SK-N-SH treated with all-trans-retinoic acid at 6 μM for 48 hours (cell line): ENCODE measurements around the gene VSIG4.

ENCODE experiments used
- ATAC-seq: fragments of 200-7000 bp; cut with Tn5 transposase; 3 replicates; pipeline ENCODE4 v1.9.1; 2020; ENCODE audit warnings: mild to moderate bottlenecking, moderate library complexity
- ARNTL ChIP-seq: fragments of 450-650 bp; formaldehyde crosslinking; IDR thresholded peaks from 2 replicates; pipeline ENCODE4 v1.5.0; 2020; ENCODE audit warnings: low read depth, mild to moderate bottlenecking, moderate library complexity, borderline replicate concordance
- CSDC2 ChIP-seq: fragments of 250-450 bp; sonication (Bioruptor Pico); IDR thresholded peaks from 2 replicates; pipeline ENCODE4 v1.5.0; 2020; ENCODE audit warnings: mild to moderate bottlenecking, moderate library complexity
- ESRRG ChIP-seq: fragments of 250-450 bp; sonication (Bioruptor Pico); IDR thresholded peaks from 2 replicates; pipeline ENCODE4 v1.6.1; 2021; ENCODE audit warnings: mild to moderate bottlenecking
- GLIS3 ChIP-seq: fragments of 250-450 bp; sonication (Bioruptor Pico); IDR thresholded peaks from 2 replicates; pipeline ENCODE4 v1.5.0; 2020; ENCODE audit warnings: mild to moderate bottlenecking, moderate library complexity
- ISL1 ChIP-seq: fragments of 250-450 bp; sonication (Bioruptor Pico); IDR thresholded peaks from 2 replicates; pipeline ENCODE4 v2.1.2; 2022; ENCODE audit warnings: mild to moderate bottlenecking, moderate library complexity
- OSR1 ChIP-seq: fragments of 250-450 bp; sonication (Bioruptor Pico); IDR thresholded peaks from 2 replicates; pipeline ENCODE4 v1.8.0; 2022; ENCODE audit warnings: moderate library complexity, mild to moderate bottlenecking, inconsistent platforms
- RARB ChIP-seq: fragments of 250-450 bp; sonication (Bioruptor Pico); IDR thresholded peaks from 2 replicates; pipeline ENCODE4 v1.8.0; 2021; ENCODE audit warnings: mild to moderate bottlenecking, moderate library complexity
- SNAI2 ChIP-seq: fragments of 250-450 bp; sonication (Bioruptor Pico); IDR thresholded peaks from 2 replicates; pipeline ENCODE4 v1.5.0; 2020; ENCODE audit warnings: mild to moderate bottlenecking, moderate library complexity
- TCF4 ChIP-seq: fragments of 250-450 bp; sonication (Bioruptor Pico); IDR thresholded peaks from 2 replicates; pipeline ENCODE4 v1.8.0; 2021; ENCODE audit warnings: mild to moderate bottlenecking, moderate library complexity, borderline replicate concordance
- TOX ChIP-seq: fragments of 250-450 bp; sonication (Bioruptor Pico); IDR thresholded peaks from 2 replicates; pipeline ENCODE4 v1.8.0; 2021; ENCODE audit warnings: mild to moderate bottlenecking, moderate library complexity, borderline replicate concordance
- ZC3H10 ChIP-seq: fragments of 250-450 bp; sonication (Bioruptor Pico); IDR thresholded peaks from 2 replicates; pipeline ENCODE4 v1.5.1; 2021; ENCODE audit warnings: mild to moderate bottlenecking, moderate library complexity
- ZFP30 ChIP-seq: fragments of 450-650 bp; formaldehyde crosslinking; IDR thresholded peaks from 2 replicates; pipeline ENCODE4 v1.5.0; 2022; ENCODE audit warnings: mild to moderate bottlenecking, moderate library complexity
- ZNF70 ChIP-seq: fragments of 450-650 bp; formaldehyde crosslinking; IDR thresholded peaks from 2 replicates; pipeline ENCODE4 v1.5.0; 2020; ENCODE audit warnings: mild to moderate bottlenecking, moderate library complexity
- ZNF8 ChIP-seq: fragments of 450-650 bp; formaldehyde crosslinking; IDR thresholded peaks from 2 replicates; pipeline ENCODE4 v1.5.0; 2020; ENCODE audit warnings: mild to moderate bottlenecking, moderate library complexity
- TF ChIP-seq, protein P1 (sequence below): fragments of 250-450 bp; sonication (Bioruptor Pico); IDR thresholded peaks from 2 replicates; pipeline ENCODE4 v1.5.1; 2021; ENCODE audit warnings: mild to moderate bottlenecking, moderate library complexity
- TF ChIP-seq, protein P2 (sequence below): fragments of 250-450 bp; sonication (Bioruptor Pico); IDR thresholded peaks from 2 replicates; pipeline ENCODE4 v1.5.1; 2020; ENCODE audit warnings: low read depth, mild to moderate bottlenecking, moderate library complexity
- TF ChIP-seq, protein P3 (sequence below): fragments of 250-450 bp; sonication (Bioruptor Pico); IDR thresholded peaks from 2 replicates; pipeline ENCODE4 v1.8.0; 2020; ENCODE audit warnings: mild to moderate bottlenecking, moderate library complexity, borderline replicate concordance
- TF ChIP-seq, protein P4 (sequence below): fragments of 250-450 bp; sonication (Bioruptor Pico); IDR thresholded peaks from 2 replicates; pipeline ENCODE4 v1.8.0; 2021; ENCODE audit warnings: low read depth, mild to moderate bottlenecking, moderate library complexity, borderline replicate concordance
- TF ChIP-seq, protein P5 (sequence below): fragments of 250-450 bp; sonication (Bioruptor Pico); IDR thresholded peaks from 2 replicates; pipeline ENCODE4 v1.5.0; 2020; ENCODE audit warnings: mild to moderate bottlenecking, moderate library complexity

Gene VSIG4

DNA sequence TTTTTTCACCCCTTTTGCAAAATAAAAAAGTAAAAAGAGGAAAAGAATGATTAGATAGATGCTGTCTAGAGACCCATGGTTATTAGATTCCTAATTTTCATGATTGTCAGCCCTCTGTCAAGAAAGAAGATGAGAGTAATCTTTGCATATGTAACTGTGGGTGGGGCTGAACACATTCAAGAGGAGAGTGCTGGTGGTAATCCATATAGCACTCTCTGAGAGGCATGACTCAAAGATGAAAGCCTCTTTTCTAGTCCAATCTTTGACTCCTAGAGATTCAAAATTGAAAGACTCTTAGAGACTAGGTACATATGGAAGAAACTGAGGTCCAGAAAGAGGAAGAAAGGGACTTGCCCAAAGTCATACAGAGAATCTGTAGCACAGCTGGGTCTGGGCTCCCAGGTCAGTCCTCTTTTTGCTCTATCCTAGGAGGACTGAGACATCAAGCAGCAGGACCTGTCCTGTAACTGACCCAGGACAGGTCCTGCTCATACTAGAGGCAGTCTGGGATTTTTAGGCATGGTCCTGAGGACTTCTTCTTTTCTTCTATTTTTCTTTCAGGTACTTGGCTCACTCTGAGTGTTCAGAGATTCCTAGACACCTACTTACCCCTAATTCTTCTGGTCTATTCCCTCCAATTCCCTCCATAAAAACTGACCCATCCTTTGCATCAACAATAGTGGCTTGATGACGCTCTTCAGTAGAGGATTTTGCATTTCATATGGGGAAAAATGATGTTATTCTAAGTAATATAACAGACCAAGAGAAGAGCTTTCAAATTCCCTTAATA lies 23.8 kb downstream of the VSIG4 start:
- ATAC-seq = no peak
- TF ChIP-seq, protein P1, sequence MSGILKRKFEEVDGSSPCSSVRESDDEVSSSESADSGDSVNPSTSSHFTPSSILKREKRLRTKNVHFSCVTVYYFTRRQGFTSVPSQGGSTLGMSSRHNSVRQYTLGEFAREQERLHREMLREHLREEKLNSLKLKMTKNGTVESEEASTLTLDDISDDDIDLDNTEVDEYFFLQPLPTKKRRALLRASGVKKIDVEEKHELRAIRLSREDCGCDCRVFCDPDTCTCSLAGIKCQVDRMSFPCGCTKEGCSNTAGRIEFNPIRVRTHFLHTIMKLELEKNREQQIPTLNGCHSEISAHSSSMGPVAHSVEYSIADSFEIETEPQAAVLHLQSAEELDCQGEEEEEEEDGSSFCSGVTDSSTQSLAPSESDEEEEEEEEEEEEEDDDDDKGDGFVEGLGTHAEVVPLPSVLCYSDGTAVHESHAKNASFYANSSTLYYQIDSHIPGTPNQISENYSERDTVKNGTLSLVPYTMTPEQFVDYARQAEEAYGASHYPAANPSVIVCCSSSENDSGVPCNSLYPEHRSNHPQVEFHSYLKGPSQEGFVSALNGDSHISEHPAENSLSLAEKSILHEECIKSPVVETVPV = no peak
- no peak for TF ChIP-seq GLIS3
- no peak for TF ChIP-seq SNAI2 (CRISPR knock-in tag)
- no peak for TF ChIP-seq TOX (CRISPR knock-in tag)
- TF ChIP-seq, protein P2, sequence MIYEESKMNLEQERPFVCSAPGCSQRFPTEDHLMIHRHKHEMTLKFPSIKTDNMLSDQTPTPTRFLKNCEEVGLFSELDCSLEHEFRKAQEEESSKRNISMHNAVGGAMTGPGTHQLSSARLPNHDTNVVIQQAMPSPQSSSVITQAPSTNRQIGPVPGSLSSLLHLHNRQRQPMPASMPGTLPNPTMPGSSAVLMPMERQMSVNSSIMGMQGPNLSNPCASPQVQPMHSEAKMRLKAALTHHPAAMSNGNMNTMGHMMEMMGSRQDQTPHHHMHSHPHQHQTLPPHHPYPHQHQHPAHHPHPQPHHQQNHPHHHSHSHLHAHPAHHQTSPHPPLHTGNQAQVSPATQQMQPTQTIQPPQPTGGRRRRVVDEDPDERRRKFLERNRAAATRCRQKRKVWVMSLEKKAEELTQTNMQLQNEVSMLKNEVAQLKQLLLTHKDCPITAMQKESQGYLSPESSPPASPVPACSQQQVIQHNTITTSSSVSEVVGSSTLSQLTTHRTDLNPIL = no peak
- TF ChIP-seq, protein P3, sequence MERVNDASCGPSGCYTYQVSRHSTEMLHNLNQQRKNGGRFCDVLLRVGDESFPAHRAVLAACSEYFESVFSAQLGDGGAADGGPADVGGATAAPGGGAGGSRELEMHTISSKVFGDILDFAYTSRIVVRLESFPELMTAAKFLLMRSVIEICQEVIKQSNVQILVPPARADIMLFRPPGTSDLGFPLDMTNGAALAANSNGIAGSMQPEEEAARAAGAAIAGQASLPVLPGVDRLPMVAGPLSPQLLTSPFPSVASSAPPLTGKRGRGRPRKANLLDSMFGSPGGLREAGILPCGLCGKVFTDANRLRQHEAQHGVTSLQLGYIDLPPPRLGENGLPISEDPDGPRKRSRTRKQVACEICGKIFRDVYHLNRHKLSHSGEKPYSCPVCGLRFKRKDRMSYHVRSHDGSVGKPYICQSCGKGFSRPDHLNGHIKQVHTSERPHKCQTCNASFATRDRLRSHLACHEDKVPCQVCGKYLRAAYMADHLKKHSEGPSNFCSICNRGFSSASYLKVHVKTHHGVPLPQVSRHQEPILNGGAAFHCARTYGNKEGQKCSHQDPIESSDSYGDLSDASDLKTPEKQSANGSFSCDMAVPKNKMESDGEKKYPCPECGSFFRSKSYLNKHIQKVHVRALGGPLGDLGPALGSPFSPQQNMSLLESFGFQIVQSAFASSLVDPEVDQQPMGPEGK (CRISPR knock-in tag) = no peak
- no peak for TF ChIP-seq ISL1 (CRISPR knock-in tag)
- no peak for TF ChIP-seq ZNF8 (CRISPR knock-in tag)
- no peak for TF ChIP-seq RARB (CRISPR knock-in tag)
- no peak for TF ChIP-seq CSDC2 (CRISPR knock-in tag)
- TF ChIP-seq ZFP30 = no peak
- no peak for TF ChIP-seq TCF4
- no peak for TF ChIP-seq ZNF70
- TF ChIP-seq, protein P4, sequence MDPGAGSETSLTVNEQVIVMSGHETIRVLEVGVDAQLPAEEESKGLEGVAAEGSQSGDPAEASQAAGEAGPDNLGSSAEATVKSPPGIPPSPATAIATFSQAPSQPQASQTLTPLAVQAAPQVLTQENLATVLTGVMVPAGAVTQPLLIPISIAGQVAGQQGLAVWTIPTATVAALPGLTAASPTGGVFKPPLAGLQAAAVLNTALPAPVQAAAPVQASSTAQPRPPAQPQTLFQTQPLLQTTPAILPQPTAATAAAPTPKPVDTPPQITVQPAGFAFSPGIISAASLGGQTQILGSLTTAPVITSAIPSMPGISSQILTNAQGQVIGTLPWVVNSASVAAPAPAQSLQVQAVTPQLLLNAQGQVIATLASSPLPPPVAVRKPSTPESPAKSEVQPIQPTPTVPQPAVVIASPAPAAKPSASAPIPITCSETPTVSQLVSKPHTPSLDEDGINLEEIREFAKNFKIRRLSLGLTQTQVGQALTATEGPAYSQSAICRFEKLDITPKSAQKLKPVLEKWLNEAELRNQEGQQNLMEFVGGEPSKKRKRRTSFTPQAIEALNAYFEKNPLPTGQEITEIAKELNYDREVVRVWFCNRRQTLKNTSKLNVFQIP (CRISPR knock-in tag) = no peak

DNA sequence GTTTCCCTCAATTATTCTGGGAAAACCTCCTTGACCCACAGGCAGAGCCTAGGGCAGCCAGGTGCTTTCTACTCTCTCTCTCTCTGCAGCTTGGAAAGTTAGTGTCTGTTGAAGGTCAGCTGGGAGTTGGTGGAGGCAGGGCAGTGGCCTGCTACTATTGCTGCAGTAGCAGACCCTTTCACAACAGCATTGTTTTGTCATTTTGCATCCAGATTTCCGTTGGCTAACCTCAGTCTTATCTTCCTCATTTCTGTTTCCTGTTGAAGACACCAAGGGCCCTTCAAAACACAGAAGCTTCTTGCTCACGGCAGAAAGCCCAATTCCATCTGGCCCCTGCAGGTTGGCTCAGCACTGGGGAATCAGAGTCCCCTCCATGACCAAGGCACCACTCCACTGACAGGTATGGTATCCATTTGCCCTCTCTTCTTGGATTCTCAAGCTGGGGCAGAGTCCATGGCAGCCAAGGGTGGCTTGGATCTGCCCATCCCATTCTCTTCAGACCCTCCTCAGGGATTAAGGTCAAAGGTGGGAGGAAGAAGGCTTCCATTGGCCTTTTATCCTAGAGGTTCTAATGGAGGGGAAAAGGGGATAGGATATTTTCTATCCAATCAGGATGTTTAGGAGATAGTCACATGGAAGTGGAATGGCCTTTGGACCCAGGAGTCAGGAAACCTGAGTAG lies 24.6 kb downstream of the VSIG4 start:
- ATAC-seq = no peak
- TF ChIP-seq OSR1 (CRISPR knock-in tag) (no peak), ARNTL (no peak), ESRRG (CRISPR knock-in tag) (no peak), RARB (CRISPR knock-in tag) (no peak), ZNF8 (CRISPR knock-in tag) (no peak), TCF4 (no peak), TOX (CRISPR knock-in tag) (no peak), ZC3H10 (CRISPR knock-in tag) (no peak)
- TF ChIP-seq, protein P3 (CRISPR knock-in tag) = no peak
- TF ChIP-seq, protein P2 = no peak

DNA sequence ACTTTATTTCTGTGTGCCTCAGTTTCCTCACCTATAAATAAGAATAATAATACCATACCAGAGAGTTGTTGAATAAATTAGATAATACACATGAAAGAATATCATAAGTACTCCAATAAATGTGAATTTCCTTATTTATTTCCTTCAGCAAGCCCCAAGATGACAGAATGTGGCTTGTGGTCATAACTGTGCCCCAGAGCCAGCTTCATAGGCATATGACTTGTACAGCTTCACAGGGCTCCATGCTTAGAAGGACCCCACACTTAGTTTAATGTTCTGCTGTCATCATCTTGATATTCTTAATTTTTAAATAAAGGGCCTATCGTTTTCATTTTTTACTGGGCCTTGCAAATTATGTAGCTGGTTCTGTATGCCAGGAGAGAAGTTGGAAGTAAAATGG lies 25.3 kb downstream of the VSIG4 start:
- TF ChIP-seq GLIS3 (no peak), RARB (CRISPR knock-in tag) (no peak), OSR1 (CRISPR knock-in tag) (no peak), TCF4 (no peak), CSDC2 (CRISPR knock-in tag) (no peak), ZNF70 (no peak), ESRRG (CRISPR knock-in tag) (no peak), ISL1 (CRISPR knock-in tag) (no peak), ARNTL (no peak), SNAI2 (CRISPR knock-in tag) (no peak)
- TF ChIP-seq, protein P5, sequence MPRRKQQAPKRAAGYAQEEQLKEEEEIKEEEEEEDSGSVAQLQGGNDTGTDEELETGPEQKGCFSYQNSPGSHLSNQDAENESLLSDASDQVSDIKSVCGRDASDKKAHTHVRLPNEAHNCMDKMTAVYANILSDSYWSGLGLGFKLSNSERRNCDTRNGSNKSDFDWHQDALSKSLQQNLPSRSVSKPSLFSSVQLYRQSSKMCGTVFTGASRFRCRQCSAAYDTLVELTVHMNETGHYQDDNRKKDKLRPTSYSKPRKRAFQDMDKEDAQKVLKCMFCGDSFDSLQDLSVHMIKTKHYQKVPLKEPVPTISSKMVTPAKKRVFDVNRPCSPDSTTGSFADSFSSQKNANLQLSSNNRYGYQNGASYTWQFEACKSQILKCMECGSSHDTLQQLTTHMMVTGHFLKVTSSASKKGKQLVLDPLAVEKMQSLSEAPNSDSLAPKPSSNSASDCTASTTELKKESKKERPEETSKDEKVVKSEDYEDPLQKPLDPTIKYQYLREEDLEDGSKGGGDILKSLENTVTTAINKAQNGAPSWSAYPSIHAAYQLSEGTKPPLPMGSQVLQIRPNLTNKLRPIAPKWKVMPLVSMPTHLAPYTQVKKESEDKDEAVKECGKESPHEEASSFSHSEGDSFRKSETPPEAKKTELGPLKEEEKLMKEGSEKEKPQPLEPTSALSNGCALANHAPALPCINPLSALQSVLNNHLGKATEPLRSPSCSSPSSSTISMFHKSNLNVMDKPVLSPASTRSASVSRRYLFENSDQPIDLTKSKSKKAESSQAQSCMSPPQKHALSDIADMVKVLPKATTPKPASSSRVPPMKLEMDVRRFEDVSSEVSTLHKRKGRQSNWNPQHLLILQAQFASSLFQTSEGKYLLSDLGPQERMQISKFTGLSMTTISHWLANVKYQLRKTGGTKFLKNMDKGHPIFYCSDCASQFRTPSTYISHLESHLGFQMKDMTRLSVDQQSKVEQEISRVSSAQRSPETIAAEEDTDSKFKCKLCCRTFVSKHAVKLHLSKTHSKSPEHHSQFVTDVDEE (CRISPR knock-in tag) = no peak
- TF ChIP-seq, all 23 proteins: peak for 0
- ATAC-seq = no peak
